Measurements from ENCODE around the gene EBF3.

Gene EBF3

DNA sequence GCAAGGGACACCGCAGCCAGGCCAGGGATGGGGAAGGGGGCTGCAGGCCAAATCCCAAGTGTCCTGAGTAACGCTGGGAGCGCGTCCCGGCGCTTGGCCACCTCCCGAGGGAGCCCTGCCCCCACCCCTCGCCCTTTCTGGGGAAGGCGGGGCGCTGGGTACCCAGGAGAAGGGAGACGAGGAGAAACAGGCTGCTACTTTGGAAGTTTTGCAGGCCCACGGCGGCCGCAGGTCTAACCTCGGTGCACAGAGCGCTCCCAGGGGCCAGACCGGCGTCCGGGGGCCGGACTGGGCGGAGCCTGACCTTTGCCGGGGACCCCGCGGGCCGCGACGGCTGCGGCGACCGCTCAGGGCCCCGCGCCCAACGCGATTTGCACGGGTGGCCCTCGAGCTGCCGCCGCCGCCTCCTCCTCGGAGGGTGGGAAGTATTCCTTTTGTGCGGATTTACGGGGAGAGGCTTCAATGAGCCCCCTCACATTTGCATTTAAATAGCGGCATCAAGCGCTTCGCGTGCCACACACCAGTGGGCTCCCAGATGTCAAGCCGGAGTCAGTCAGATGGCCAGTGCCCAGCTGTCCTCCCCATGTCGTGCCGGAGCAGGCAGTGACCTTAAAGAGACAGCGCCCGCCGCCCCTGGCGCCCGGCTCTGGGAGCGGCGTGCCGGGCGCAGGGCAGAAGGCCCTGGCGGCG, 3.0 kb upstream of the EBF3 start:
- H3K27ac ChIP-seq, result no peak overlapping the region
- TF ChIP-seq, protein P1, sequence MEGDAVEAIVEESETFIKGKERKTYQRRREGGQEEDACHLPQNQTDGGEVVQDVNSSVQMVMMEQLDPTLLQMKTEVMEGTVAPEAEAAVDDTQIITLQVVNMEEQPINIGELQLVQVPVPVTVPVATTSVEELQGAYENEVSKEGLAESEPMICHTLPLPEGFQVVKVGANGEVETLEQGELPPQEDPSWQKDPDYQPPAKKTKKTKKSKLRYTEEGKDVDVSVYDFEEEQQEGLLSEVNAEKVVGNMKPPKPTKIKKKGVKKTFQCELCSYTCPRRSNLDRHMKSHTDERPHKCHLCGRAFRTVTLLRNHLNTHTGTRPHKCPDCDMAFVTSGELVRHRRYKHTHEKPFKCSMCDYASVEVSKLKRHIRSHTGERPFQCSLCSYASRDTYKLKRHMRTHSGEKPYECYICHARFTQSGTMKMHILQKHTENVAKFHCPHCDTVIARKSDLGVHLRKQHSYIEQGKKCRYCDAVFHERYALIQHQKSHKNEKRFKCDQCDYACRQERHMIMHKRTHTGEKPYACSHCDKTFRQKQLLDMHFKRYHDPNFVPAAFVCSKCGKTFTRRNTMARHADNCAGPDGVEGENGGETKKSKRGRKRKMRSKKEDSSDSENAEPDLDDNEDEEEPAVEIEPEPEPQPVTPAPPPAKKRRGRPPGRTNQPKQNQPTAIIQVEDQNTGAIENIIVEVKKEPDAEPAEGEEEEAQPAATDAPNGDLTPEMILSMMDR (conservative IDR thresholded peaks at IDR 0.05), result no peak

DNA sequence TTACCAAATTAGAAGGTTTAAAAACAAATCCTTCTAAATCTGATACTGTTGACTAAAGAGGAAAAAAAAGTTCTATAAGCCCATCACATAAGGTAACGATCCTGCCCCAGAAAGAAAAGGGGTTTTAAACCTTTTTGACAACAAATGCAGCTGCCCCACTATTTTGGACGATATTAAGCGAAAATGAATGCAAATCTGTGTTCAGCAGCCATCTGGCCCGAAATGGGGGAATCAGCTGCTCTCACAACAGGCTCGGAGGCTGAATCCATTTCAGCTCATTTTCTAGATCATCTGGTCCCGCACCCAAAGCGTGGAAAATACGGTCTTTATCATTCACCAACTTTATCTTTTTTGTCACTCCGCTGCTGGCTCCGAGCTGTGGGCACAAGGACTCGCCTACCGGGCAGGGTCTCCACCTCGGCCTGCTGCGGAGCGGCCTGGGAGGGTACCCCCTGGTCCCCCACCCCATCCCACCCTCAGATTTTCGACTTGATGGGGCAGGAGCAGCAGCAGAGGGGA, 2.4 kb upstream of the EBF3 start:
- TF ChIP-seq, protein P1 (conservative IDR thresholded peaks at IDR 0.05), result no peak
- no peak overlapping the region for H3K27ac ChIP-seq

GRCh38 chr10:129965959-129966358, 1.9 kb upstream of the EBF3 start:
- TF ChIP-seq, protein P1 (conservative IDR thresholded peaks at IDR 0.05), result no peak
- H3K27ac ChIP-seq, result no peak overlapping the region

- H3K27ac ChIP-seq, result no peak overlapping the region
- TF ChIP-seq, protein P1 (conservative IDR thresholded peaks at IDR 0.05), result no peak
Measured at GRCh38 chr10:129965425-129965808, 1.3 kb upstream of the EBF3 start.

GRCh38 chr10:129964611-129965424, 744 bp upstream of the EBF3 start:
- TF ChIP-seq, protein P1 (conservative IDR thresholded peaks at IDR 0.05), result no peak

GRCh38 chr10:129962872-129963640, 1.0 kb downstream of the EBF3 start:
- TF ChIP-seq, protein P1 (conservative IDR thresholded peaks at IDR 0.05), result no peak
- H3K27ac ChIP-seq, result peak overlapping the region; percentile 60

More at GRCh38 chr10:129964611-129965424, 744 bp upstream of the EBF3 start:
- H3K27ac ChIP-seq, result no peak overlapping the region
